GM03348 (cell line): ENCODE data around the gene ADAMTSL4.
"Not testable (repeated sequence)": the region's sequence is repeated elsewhere in the genome, so short reads cannot be mapped to it uniquely, and the experiment has no call there.

Experiments used
- DNase-seq: peaks from one replicate; pipeline ENCODE4 v3.0.0; 2012; ENCODE audit warnings: low spot score

Gene ADAMTSL4

GRCh38 chr1:150596095-150596892 lies 47.1 kb downstream of the ADAMTSL4 start:
- DNase-seq: peak; percentile 29

GRCh38 chr1:150596976-150597375 lies 47.8 kb downstream of the ADAMTSL4 start:
- no peak for DNase-seq

- not testable (repeated sequence) for DNase-seq
Observed at GRCh38 chr1:150598346-150598745, 49.1 kb downstream of the ADAMTSL4 start.

GRCh38 chr1:150601540-150601939 lies 52.3 kb downstream of the ADAMTSL4 start:
- no peak for DNase-seq

GRCh38 chr1:150602372-150602771 lies 53.2 kb downstream of the ADAMTSL4 start:
- DNase-seq: not testable (repeated sequence)

GRCh38 chr1:150603711-150604110 lies 54.5 kb downstream of the ADAMTSL4 start:
- no peak for DNase-seq

- no peak for DNase-seq
Observed at GRCh38 chr1:150604226-150604588, 55.0 kb downstream of the ADAMTSL4 start.

GRCh38 chr1:150605451-150605731 lies 56.2 kb downstream of the ADAMTSL4 start:
- DNase-seq: not testable (repeated sequence)

GRCh38 chr1:150606463-150607142 lies 57.4 kb downstream of the ADAMTSL4 start:
- no peak for DNase-seq

GRCh38 chr1:150609732-150610131 lies 60.5 kb downstream of the ADAMTSL4 start:
- DNase-seq: peak; percentile 16
